ENCODE data around the gene FBXO27. TPM values are rescaled to one million over a fixed set of nuclear protein-coding genes. Genes with fewer than 3 reads are reported as not detected.

The FBXO27 gene
- total and polyA plus RNA-seq, 2 of the 13 experiments (the other 11 are each of a cell fraction or from before 2014, with no cell fraction given), result 0.15 to 2.8 TPM

- TF ChIP-seq ZNF234 (CRISPR knock-in tag; conservative IDR thresholded peaks at IDR 0.05) (no peak), SOX5 (CRISPR knock-in tag; IDR thresholded peaks at IDR 0.05; ENCODE audit: borderline replicate concordance) (no peak), ELF4 (CRISPR knock-in tag; IDR thresholded peaks at IDR 0.05; ENCODE audit: borderline replicate concordance) (no peak), ZMAT3 (CRISPR knock-in tag; conservative IDR thresholded peaks at IDR 0.05) (peak; percentile 95), SOX6 (IDR thresholded peaks at IDR 0.05) (no peak), SOX6 (CRISPR knock-in tag; IDR thresholded peaks at IDR 0.05) (peak; percentile 33; the same call in 1 of the 2 replicates), ZGPAT (CRISPR knock-in tag; IDR thresholded peaks at IDR 0.05) (peak; percentile 43; the same call in 1 of the 2 replicates), JUNB (CRISPR knock-in tag; IDR thresholded peaks at IDR 0.05; ENCODE audit: borderline replicate concordance) (no peak), ZNF878 (CRISPR knock-in tag; IDR thresholded peaks at IDR 0.05) (0 out of 2 replicates have a peak, but pooled peaks have one; percentile 20), SRSF4 (IDR thresholded peaks at IDR 0.05; ENCODE audit: low read depth, low read length, poor library complexity, severe bottlenecking) (no peak), KMT2A (CRISPR knock-in tag; IDR thresholded peaks at IDR 0.05) (peak; percentile 38), DRAP1 (CRISPR knock-in tag; IDR thresholded peaks at IDR 0.05) (0 out of 2 replicates have a peak, but pooled peaks have one; percentile 5), MYC (CRISPR knock-in tag; IDR thresholded peaks at IDR 0.05; ENCODE audit: borderline replicate concordance) (peak; percentile 60; the same call in 1 of the 2 replicates), FOXK1 (CRISPR knock-in tag; IDR thresholded peaks at IDR 0.05; ENCODE audit: borderline replicate concordance, low read depth) (0 out of 2 replicates have a peak, but pooled peaks have one; percentile 34), BATF2 (CRISPR knock-in tag; IDR thresholded peaks at IDR 0.05) (peak; percentile 54; the same call in 1 of the 2 replicates), SP5 (CRISPR knock-in tag; IDR thresholded peaks at IDR 0.05; ENCODE audit: borderline replicate concordance, low read depth) (0 out of 2 replicates have a peak, but pooled peaks have one; percentile 16), TCF12 (IDR thresholded peaks at IDR 0.05) (no peak), TCF12 (CRISPR knock-in tag; IDR thresholded peaks at IDR 0.05) (peak; percentile 80), POLR2G (IDR thresholded peaks at IDR 0.05; ENCODE audit: low read depth, low read length) (peak; percentile 45; the same call in 1 of the 2 replicates), ZEB1 (IDR thresholded peaks at IDR 0.05; ENCODE audit: insufficient replicate concordance, low read depth) (peak; percentile 4), ZNF589 (CRISPR knock-in tag; conservative IDR thresholded peaks at IDR 0.05) (no peak), ZNF777 (CRISPR knock-in tag; IDR thresholded peaks at IDR 0.05) (no peak; the same call in 1 of the 2 replicates), ZNF609 (CRISPR knock-in tag; IDR thresholded peaks at IDR 0.05; ENCODE audit: borderline replicate concordance) (no peak)
Observed at GRCh38 chr19:38975214-38975860, 57.0 kb downstream of the FBXO27 start, which contains the start of gene FBXO17 (continued).
